SIG-M5 treated with dmso at 0.1 percent for 504 hours (cell line): ENCODE results near the gene AFF3.

ENCODE experiments used
- DNase-seq: peaks from one replicate; lab custom pipeline; 2025; ENCODE audit not compliant: unreplicated experiment; lab: John Stamatoyannopoulos, UW

Gene AFF3

DNA sequence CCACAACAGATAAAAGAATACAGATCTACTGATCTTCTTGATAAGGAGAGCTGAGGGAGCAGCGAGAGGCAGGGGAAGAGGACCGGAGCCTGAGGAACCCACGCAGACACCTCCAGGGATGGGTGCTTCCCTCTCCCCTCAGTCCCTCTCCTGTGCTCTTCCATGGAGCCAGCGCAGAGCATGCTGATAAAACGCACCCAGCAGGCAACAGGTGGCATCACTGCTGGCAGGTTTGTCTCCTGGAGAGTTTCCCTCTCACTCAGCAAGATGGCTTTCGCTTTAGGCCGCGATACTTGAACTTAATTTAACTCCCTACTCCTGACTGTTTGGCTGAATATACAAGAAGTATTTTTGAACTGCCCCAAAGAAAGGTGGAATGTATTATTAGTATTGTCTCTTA is 489.5 kb downstream of the AFF3 start:
- DNase-seq = no peak

- no peak for DNase-seq
These were observed 490.3 kb downstream of the AFF3 start for GRCh38 chr2:99651930-99652670.

DNA sequence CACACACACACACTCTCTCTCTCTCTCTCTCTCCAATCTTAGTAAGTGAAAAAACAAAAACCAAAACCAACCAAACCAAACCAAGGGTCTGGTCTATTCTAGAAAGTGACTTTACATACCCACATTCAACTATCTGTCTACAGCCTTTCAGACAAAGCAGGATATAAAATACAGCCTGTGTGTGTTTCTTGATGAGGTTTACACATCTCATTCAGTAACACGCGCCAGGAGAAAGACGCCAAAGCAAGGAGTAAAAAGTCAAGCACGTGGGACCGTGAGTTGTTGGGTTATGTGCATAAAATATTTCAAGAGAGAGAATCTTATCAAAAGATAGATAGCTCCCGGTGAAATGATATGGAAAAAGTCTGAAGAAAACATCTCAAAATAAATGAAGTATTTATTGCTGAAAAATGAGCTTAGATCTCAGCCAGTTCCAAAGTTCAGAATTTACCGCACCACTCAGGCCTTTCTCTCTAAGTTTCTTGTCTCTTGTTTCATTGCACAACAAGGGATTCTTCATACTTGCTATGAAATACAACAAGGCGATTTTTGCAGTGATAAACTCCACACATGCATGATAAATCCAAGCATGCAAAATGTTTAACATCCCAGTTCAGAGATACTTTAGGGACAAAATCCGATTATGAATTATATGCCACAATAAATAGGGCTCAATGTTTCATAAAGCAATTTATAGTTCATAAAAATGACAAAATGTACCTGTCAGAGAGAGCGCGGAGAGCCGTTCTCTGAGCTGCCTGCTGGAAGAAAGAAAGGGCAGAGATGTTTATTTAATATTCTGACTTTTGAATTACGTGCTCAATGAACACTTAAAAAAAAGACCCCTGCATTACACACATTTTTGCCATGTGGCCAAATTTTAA is 493.2 kb downstream of the AFF3 start:
- DNase-seq = no peak

DNA sequence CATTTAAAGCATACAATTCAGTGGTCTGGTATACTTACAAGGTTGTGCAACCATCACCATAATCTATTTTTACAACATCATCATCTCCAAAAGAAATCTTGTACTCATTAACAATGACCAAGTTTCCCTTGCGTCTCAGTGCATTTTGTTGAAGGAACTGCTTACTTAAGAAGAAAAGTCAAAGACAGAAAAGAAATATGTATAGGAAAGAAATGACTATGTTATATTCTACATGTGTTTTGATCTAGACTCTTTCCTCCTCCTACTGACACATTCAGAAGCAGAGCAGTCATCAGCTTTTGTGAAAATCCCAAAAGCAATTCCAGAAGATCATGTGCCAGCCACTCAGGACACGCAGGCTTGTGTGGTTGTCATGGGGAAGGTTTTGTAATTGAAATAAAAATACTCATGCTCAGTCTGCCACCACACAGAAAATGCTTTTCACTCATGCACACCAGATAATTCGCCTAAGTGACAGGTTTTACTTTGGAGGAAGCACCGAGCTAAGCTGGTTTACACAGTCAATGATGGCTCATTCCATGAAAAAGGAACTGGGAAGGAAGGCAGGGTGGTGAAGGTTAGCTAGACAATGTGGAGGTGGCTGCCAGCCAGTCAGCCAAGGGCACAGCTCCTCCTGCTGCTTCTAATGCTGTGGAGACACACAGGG is 494.1 kb downstream of the AFF3 start:
- DNase-seq = no peak

DNA sequence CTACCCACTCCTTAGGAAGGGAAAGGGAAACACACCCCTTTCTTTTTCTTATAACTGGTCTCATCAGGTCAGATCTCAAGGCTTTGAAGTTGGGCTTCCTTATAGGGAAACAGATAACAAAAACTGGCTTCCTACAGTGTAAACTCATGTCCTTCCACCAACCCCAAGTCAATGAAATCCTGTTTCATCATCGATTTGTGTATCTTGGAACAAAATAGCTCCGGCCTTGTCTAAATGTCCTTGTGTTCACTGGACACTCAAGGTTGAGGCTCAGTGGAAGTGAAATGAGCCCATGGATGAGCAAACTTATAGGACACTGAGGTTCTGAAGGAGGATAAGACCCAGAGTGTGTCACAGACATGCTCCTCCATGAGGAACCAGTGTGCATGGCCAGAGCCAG is 496.4 kb downstream of the AFF3 start:
- no peak for DNase-seq

- no peak for DNase-seq
These were observed 498.0 kb downstream of the AFF3 start for GRCh38 chr2:99644419-99644787.

DNA sequence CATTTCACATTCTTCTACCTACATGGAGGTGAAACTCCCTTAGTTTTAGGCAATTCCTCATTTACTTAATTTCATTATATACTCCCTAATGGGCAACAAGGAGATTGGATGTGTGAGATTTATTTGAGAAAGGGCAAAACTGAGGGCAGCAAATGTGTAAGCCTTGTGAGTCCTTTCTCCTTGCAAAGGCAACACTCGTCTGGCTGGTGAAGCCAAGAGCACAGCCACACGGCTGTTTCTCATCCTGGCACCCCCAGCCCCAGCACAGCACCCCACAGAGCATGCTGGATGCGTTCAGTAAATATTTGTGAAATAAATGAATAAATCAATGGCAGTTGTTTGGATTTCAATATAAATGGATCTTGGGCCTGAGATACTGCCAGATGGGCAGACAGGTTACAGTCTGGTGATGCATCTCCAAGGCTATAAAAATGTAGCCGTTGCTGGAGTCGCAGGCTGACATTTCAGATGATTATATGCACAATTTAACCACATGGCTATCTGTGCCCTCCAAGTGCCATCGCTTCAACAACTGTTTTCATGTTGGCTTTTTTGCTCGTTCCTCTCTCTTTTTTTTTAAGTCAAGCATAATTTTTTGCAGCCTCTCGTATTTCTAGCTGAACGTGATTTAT is 498.5 kb downstream of the AFF3 start:
- no peak for DNase-seq

- no peak for DNase-seq
These were observed 500.4 kb downstream of the AFF3 start for GRCh38 chr2:99641999-99642398.

- no peak for DNase-seq
These were observed 501.7 kb downstream of the AFF3 start for GRCh38 chr2:99640635-99641151.

DNA sequence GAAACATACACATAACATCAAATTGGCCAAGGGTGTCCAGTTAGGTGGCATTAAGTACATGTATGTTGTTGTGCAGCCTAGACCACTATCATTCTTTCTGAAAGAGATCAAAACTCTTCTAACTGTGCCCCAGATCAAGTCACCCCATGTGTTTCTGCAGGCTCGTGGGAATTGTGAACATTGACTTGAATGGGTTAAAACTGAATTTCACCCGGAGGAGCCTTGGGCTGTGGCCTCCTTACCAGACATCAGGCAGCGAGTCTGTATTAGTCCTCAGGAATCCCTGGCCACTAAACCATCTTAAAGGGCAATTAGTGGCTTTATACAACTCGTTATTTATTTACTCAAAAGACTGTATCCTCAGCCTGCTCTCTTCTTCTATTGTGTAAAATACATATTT is 503.6 kb downstream of the AFF3 start:
- no peak for DNase-seq

- no peak for DNase-seq
These were observed 505.2 kb downstream of the AFF3 start for GRCh38 chr2:99637159-99637697.

- DNase-seq = no peak
These were observed 506.0 kb downstream of the AFF3 start for GRCh38 chr2:99636144-99637034.

DNA sequence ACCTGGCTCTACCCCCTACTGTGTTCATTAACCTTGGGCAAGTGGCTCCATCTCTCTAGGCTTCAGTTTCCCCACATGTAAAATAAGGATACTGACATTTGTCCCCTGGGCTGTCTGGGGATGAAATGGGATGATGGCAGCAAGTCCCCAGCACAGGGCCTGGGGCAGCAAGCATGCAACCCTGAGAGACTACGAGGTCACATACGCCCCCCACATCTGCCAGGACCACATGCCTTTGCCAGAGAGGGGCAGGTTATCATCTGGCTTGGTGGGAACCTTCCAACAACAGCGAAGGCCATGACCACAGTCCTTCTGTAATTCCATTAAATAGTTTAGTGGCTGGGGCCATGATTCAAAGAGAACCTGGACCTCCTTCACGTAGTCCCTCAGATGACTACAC is 506.7 kb downstream of the AFF3 start:
- no peak for DNase-seq

GRCh38 chr2:99634234-99634633 is 508.2 kb downstream of the AFF3 start:
- DNase-seq = peak; percentile 35

DNA sequence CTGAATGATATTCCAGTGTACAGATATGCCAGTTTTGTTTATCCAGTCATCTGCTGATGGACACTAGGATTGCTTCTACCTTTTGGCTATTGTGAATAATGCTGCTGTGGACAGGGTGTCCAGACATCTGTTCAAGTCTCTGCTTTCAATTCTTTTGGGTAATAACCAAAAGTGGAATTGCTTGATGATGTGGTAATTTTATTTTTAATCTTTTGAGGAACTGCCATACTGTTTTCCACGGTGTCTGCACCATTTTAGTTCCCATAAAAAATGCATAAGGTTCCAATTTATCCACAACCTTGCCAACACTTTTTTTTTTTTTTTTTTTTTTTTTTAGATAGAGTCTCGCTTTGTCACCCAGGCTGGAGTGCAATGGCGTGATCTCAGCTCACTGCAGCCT is 510.7 kb downstream of the AFF3 start:
- no peak for DNase-seq

GRCh38 chr2:99629320-99629719 is 513.1 kb downstream of the AFF3 start:
- DNase-seq = no peak

- DNase-seq = no peak
These were observed 516.2 kb downstream of the AFF3 start for GRCh38 chr2:99626158-99626557.

GRCh38 chr2:99624677-99625076 is 517.7 kb downstream of the AFF3 start:
- no peak for DNase-seq

- DNase-seq = no peak
These were observed 518.8 kb downstream of the AFF3 start for GRCh38 chr2:99623613-99624012.

DNA sequence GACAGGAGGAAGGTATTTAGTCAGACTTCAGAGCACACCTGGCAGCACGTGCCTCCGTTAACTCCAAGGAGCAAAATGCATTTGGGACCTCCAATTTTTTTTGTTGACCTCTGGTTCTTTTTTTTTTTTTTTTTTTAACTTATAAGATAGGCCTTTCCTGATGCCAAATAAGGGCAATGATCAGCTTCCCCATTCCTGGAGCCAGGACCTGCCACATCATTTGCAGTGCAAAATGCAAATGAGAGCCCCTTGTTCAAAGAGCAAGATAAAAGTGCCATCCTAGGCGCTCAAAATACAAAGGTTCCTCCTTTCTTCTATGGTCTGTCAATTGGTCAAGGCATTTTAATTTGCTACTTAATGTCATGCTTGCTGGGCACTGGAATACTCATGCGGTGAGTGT is 519.4 kb downstream of the AFF3 start:
- no peak for DNase-seq
